ENCODE measurements around the gene C11orf86.
"Not testable (repeated sequence)": the region's sequence is repeated elsewhere in the genome, so short reads cannot be mapped to it uniquely, and the experiment has no call there.

C11orf86 gene

DNA sequence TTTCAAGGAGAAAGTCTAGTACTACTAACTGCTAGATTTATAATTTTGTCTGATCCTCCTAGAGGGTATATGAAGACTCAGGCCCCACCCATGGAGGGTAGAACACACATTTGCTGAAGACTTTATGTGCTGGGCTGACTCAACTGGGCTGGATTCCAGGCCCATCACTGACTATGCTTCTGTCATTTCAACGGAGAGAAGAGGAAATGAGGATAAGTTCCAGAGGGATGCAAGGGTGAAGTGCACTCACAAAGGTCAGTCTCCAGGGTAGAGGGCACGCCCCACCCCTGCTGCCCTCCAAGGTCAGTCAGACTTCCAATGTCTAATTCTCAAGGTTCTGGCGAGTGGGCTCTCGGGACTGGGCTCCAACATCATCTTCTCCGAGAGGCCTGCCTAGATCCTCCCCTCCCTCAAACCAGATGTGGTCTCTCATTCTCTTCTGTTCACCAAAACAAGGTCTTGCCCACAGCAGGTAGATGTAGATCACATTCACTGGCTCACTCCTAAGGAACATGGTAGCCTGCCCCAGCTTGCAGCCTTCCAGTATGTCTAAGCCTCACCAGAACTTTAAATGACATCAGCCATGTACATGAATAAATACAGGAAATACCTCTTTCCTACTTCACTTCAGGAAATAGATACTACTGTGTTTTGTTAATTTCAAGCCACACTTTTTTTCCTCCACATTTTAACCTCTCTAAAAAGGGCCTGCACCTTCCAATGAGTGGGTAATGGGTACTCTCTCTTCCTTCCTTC lies 7.3 kb upstream of the C11orf86 start:
- DNase-seq, result no peak

DNA sequence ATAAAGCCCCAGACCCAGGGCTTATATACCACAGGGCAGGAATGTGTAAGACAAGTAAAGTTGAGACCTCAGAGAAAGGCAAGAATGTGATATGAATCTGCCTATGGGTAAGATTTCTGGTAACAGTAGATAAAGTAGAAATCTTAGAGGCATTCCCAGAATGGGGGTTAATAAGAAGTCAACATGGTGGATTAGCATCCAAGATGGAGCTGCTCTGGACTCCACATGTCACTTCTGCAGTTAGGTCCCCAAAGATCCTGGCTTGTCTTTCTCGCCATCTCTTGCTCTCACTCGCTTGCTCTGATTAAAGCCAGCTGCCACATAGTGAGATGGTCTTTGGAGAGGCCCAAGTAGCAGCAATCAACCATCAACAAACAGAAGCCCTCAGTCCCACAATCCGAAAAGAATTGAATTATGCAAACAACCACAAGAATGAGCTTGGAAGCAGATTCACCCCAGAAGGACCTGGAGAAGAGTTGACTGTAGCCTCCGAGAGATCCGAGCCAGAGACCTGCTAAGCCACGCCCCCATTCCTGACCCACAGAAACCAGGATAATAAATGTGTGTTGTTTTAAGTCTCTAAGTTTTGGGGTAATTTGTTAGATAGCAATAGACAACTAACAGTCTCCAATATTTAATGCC lies 5.4 kb upstream of the C11orf86 start:
- DNase-seq, result no peak

DNA sequence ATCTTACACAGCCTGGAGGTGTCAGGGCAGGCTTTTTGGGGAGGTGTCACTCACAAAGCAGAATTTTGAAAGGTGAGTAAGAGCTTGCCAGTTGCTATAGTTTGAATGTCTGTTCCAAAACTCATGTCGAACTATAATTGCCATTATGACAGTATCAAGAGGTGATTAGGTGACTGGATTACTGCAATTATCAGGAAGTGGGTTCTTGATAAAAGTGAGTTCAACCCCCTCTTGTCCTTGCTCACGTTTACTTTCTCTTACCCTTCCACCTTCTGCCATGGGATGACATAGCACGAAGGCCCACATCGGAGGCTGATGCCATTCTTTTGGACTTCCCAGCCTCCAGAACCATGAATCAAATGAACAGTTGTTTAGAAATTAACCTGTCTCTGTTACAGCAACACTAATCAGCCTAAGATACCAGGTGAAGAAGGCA lies 4.7 kb upstream of the C11orf86 start:
- no peak for DNase-seq

DNA sequence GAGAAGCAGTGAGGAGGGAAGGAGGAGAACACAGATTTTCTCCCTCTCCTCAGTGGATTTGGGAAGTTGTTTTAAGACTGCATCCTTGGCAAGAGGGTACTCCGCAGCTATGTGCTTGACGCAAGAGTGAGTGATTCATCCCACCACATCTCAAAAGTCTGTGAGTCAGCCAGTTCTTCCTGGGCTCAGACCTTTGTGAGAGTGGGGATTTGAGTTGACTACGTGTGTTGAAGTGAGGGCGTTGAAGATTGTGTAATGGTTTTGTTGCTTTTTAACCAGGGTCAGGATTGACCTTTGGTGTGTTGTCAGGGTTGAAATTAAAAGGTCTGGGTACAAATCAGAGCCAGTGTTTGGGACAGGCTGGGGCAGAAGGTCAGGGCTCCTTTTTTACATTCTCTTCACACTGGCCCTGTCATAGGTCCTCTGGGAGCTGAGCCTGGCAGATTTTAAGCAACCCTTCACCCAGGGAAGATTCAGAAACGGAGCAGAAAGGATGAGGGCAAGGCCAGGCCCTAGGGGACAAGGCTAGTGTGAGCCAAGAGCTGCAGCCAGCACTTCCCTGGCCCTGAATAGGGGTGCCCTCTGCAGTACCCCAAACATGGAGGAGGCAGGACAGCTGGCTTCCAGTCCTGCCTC lies 4.2 kb upstream of the C11orf86 start:
- DNase-seq, result no peak

DNA sequence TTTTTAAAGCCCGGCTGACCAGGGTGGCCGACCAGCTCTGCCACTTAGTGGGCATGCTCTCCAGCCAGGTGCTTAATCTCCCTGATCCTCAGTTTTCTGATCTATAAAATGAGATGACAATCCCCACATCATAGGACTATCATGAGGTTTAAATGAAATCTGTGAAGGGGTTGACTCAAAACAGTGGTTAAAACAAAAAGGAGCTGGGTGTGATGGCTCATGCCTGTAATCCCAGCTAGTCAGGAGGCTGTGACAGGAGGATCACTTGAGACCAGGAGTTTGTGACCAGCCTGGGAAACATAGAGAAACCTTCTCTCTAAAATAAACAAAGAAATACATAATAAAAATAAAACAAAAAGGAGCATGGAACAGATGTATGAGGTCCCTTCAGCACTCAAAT lies 3.6 kb upstream of the C11orf86 start:
- no peak for DNase-seq

DNA sequence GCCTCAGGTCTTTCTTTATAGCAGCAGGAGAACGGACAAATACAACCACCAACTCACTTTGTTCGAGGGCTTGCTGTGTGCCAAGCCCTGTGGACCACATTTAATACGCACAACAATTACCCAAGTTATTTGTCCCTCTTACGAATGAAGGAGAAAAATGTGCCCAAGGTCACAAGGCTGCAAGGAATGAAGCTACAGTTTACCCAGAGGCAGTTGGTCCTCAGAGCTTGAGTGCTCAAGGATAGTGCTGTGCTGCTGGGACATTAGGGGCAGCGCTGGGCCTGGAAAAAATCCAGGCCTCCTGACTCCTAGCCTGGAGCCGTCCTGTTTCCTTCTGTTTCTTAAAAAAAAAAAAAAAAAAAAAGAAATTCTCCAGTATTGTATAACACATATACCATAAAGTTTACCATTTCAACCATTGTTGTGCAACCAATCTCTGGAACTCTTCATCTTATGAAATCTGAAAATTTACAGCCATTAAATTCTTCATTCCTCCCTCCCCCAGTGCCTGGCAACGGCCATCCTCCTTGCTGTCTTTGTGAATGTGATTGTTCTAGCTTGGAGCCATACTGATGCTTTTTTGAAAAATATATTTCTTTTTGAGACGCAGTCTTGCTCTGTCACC lies 1.0 kb upstream of the C11orf86 start:
- DNase-seq, result no peak

DNA sequence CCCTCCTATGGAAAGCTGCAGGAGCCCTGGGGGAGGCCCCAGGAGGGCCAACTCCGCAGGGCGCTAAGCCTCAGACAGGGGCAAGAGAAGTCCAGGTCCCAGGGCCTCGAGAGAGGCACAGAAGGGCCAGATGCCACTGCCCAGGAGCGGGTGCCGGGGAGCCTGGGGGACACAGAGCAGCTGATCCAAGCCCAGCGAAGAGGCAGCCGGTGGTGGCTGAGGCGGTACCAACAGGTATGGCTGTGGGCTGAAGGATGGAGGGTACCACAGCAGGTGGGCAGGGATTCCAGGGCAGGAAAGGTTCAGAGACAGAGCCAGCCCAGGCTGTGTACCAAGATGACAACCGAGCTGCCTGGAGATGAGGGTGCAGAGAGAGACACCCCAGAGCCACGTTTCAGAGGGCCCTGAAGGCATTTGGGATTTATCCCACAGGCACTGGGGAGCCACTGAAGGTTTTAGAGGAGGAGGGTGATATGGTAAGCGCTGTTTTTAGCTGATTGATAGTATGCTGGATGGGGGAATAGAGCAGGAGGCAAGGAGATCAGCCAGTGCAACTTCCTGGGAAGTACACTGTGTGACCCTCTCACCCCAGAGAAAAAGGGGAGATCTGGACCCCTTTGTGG lies 412 bp downstream of the C11orf86 start:
- no peak for DNase-seq

DNA sequence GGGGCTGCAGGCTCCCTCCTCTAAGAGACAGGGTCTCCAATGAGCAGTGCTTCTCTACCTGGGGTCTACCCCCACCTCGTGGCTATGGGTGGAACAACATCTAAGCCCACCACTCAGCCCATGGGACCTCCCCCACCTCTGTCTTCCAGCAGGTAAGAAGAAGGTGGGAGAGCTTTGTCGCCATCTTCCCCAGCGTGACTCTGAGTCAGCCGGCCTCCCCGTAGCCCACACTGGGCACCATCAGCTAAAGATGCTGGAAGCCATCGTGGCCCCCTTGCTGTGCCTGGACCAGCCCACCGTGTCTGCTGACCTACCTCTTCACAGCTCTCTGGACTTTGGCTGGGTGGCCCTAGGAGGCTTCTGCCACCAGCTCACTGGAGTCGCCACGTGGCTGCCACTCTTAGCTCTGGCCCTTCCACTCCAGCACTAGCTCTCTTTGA lies 944 bp downstream of the C11orf86 start:
- DNase-seq, result no peak

DNA sequence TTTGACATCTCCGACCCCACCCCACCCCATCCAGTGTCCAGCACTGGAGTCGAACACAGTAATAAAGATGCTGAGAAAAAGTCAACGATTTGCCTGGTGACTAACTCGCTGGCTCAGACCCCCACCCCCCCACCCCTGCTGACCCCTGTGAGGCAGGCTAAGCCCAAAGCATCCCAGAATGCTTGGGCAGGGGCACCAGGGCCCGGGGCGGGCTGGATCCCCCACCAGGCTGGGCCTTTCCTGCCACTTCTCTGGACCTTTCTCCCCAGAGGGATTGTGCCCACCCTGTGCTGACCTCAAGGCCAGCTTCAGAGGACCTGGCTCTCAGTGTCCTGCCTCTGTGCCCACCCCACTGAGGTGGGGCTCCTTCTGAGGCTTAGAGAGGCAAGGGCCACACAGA lies 1.8 kb downstream of the C11orf86 start:
- no peak for DNase-seq

DNA sequence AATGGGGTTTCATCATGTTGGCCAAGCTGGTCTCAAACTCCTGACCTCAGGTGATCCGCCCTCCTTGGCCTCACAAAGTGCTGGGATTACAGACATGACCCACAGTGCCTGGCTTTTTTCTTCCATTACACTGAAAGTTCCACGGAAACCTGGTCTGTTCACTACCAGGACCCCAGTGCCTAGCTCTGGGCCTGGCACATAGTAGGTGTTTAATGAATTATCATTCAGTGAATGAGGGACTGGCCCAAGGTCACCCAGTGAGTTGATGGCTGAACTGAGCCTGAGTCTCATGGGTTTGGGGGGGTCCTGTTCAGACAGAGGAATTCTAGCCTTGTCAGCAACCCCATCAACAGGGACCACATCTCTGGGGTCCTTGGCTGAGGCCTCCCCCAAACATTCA lies 3.1 kb downstream of the C11orf86 start:
- no peak for DNase-seq

DNA sequence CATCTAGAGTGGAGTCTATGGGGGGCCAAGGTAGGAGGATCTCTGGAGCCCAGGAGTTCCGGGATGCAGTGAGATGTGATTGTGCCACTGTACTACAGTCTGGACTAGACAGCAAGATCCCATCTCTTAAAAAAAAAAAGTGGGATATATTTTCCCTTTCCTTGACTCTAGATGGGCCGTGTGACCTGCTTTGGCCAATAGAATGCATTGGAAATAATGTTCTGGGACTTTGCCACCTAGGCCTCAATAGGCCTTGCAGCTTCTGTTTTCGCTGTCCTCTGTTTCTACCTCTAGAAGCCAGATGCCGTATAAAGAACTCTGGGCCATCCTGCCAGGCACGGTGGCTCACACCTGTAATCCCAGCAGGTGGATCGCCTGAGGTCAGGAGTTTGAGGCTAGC lies 3.6 kb downstream of the C11orf86 start:
- DNase-seq, result no peak

DNA sequence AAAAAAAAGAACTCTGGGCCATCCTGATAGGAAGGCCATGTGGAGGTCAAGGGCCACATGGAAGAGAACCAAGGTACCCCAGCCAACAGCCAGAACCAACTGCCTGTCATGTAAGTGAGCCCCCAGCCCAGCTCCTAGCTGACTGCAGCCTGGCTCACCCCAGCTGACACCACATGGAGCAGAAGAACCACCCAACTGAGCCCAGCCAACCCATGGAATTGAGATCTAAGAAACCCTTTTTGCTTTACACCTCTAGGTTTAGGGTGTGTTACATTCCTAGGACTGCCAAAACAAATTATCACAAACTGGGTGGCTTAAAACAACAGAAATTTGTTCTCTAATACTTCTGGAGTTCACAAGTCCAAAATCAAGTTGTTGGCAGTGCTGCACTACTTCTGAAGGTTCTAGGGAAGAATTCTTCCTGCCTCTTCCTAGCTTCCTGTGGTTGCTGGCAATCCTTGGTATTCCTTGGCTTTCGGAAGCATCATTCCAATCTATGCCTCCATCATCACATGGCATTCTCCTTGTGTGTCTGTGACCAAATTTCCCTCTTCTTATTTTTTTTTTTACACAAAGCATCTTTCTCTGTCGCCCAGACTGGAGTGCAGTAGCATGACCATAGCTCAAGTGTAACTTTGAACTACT lies 4.4 kb downstream of the C11orf86 start:
- DNase-seq, result no peak

DNA sequence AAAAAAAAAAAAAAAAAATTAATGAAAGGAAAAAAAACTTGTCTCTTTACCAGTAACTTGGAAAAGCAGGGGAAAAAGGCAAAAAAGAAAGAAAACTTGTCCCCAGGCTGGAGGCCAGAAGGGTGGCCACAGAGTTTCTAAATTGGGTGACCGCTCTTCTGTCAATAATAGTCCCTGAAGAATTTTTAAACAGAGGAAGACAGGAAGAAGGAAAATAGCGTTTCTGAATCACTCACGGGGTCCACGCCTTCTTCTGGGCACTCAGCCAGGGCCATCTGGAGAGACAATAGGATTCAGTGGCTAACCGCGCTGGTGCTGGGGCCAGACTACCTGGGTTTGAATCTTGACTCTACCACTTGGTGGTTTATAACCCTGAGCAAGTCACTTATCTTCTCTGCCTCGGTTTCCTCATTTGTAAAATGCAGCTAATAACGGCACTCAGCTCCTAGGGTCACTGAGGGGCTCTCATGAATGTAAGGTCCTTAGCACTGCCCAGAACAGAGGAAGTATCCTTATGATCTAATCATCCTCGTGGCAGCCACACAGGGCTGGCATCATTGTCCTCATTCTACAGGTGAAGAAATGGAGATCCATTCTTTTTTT lies 7.0 kb downstream of the C11orf86 start:
- DNase-seq, result peak; percentile 87

DNA sequence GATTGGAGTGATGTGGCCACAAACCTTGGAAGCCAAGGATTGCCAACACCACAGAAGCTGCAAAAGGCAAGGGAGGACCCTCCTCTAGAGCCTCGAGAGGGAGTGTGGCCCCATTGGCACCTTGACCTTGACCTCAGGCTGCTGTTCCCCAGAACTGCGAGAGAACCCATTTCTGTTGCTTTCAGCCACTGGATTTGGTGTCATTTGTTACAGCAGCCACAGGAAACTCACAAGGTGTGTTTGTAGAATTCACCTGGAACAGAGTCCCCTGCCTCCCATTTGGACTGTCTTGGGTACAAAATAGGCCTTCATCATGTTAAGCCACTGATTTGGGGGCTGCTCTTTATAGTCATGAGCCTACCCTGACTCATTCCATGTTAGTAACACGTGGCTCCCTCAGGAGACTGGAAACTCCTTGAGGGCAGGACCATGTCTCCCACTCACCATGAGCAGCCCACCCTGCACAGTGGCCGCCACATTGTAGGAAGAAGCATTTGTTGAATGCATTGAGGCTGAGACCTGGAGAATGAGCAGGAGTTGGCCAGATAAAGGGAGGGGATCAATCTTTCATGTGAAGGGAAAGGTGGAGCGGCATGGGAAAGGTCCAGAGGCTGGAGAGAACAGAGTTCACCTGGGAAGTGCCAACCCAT lies 8.3 kb downstream of the C11orf86 start:
- DNase-seq, result no peak

DNA sequence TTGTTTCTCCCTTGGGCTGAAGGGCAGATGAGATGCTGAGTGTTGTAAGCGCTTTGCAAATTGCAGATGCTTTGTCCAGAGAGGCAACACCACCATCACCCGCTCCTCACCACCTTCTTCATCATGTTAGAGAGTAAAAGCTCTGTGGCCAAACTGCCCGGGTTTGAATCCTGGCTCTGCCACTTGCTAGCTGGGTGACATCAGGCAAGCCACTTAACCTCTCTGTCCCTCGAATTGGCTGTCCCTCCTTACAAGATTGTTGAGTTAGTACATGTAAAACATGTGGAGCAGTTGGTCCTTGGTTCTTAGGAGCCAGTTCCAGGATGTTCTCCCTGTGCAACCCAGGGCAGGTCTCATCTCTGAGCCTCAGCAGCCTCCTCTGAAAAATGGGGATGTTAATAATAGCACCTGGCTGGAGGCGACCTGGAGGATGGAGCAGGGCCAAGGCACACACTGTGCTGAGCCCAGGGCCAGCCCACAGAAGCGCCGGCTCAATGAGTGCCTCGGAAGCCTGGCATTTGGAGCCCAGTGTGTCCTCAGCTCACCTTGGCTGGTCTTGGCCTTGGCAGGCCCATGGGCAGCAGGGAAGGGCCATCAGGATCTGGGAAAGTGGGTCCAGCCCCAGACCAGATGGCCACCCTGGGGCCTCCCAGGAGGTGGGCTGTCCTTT lies 10.5 kb downstream of the C11orf86 start:
- DNase-seq, result no peak

DNA sequence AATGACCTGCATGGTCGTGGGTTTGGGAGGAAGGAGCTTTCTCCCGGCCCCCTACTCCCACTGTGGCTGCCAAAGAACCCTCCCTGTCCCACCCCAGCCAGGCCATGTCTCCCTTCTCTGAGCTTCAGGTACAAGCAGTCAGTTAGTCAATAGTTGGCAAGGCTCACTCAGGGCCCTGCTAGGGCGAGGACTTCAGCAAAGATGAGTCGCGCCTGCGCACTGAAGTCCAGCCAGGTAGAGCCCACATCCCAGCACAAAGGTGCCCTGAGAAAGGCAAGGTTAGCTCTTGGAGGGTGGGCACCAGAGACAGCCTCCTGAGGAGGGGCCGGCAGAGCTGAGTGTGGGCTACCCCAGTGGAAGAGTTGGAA lies 11.1 kb downstream of the C11orf86 start:
- no peak for DNase-seq

DNA sequence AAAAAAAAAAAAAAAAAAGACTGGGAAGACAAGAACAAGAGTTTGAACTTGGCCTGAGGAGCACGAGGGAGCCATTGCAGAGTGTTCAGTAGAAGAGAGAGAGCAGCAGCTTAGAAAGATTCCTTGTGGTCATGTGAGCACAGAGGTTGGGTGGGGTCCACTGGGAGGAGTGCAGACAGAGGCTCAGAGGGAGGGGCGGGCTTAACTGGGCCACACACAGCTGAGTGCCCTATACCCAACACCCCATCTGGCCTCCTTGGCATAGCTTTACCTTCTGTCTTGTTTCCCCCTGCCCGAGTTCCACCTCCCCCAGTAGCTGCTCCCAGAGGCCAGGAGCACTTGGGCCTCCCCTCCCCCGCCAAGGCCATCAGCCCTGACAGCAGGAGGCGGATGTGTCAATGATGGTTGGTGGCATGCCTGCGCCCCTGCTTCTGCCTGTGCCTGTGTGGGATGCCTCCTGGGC lies 12.1 kb downstream of the C11orf86 start:
- DNase-seq, result no peak

DNA sequence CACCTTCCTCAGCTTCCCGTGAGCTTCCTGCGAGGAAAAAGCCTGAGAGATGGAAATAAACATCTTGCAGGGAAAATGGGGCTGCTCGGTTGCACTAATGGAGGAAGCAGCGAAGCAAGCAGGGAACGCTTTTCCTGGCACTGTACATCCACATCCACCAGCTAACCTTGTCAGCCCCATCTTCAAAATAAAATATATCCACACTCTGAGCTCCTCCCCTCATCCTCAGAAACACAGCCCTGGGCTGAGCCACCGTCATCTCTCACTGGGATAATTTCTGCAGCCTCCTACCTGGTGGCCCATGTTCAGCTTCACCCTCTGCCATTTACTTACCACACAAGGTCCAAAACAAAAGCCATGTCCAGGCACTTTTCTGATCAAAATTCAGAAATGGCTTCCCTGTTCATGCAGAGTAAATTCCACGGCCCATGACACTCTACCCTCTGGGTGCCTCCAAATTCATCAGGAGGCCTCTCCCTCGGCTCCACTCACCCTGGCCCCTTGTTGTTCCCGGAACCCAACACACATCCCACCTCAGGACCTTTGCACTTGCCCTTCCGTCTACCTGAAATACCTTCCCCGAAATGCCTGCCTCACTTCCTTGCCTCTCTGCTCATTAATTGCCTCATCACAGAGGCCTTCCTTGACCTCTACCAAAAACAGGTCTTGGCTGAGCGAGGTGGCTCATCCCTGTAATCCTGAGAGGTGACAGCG lies 13.0 kb downstream of the C11orf86 start:
- no peak for DNase-seq

DNA sequence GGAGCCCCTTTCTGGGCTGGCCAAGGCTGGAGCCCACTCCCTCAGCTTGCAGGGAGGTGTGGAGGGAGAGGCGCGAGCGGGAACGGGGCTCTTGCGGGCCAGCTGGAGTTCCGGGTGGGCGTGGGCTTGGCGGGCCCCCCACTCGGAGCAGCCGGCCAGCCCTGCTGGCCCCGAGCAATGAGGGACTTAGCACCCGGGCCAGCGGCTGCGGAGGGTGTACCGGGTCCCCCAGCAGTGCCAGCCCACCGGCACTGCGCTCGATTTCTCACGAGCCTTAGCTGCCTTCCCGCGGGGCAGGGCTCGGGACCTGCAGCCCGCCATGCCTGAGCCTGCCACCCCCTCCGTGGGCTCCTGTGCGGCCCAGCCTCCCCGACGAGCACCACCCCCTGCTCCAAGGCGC lies 13.6 kb downstream of the C11orf86 start:
- DNase-seq, result not testable (repeated sequence)

DNA sequence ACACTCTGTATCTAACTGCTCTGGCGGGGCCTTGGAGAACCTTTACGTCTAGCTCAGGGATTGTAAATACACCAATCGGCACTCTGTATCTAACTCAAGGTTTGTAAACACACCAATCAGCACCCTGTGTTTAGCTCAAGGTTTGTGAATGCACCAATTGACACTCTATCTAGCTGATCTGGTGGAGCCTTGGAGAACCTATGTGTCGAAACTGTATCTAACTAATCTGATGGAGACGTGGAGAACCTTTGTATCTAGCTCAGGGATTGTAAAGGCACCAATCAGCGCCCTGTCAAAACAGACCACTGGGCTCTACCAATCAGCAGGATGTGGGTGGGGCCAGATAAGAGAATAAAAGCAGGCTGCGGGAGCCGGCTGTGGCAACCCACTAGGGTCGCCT lies 14.3 kb downstream of the C11orf86 start:
- DNase-seq, result not testable (repeated sequence)
